Lung (tissue), 12 donors: ENCODE results near the gene LRP5. TPM values are rescaled to one million over a fixed set of nuclear protein-coding genes. Genes with fewer than 3 reads are reported as not detected.

Experiments used
- ATAC-seq: fragments of 200-7000 bp; cut with Tn5 transposase; one replicate; pipeline ENCODE4 v1.9.1; 2020; ENCODE audit warnings: moderate number of reproducible peaks; ENCODE audit not compliant: insufficient read depth, low FRiP score
- DNase-seq, 3 donors: peaks; one replicate each; pipeline ENCODE4 v3.0.0-alpha.2; 2013 to 2017
- H3K27ac ChIP-seq, 2 donors: one replicate each; pipeline ENCODE4 v1.5.1; 2013; ENCODE audit warnings: mild to moderate bottlenecking in 2 of 2, moderate library complexity in 2 of 2, control low read depth in 1 of 2, inconsistent platforms in 1 of 2, low read depth in 1 of 2, low read length in 1 of 2
- H3K27me3 ChIP-seq, 3 donors: one replicate each; pipeline ENCODE4 v1.5.1; 2013; ENCODE audit warnings: low read length in 2 of 3; ENCODE audit not compliant: control insufficient read depth in 3 of 3, insufficient read depth in 3 of 3
- H3K36me3 ChIP-seq, 4 donors: one replicate each; pipeline ENCODE4 v1.5.1; 2013; ENCODE audit warnings: low read length in 4 of 4, mild to moderate bottlenecking in 1 of 4, moderate library complexity in 1 of 4; ENCODE audit not compliant: control insufficient read depth in 4 of 4, insufficient read depth in 4 of 4
- H3K4me1 ChIP-seq, 5 donors: one replicate each; pipeline ENCODE4 v1.5.1; 2013; ENCODE audit warnings: low read length in 5 of 5, mild to moderate bottlenecking in 2 of 5, moderate library complexity in 1 of 5; ENCODE audit not compliant: control insufficient read depth in 5 of 5, insufficient read depth in 5 of 5
- H3K4me3 ChIP-seq: one replicate; pipeline ENCODE4 v1.5.1; 2013; ENCODE audit warnings: mild to moderate bottlenecking, control low read depth, moderate library complexity
- H3K9ac ChIP-seq, 2 donors: one replicate each; pipeline ENCODE4 v1.5.1; 2013; ENCODE audit warnings: low read length in 2 of 2, control low read depth in 1 of 2; ENCODE audit not compliant: insufficient read depth in 1 of 2
- H3K9me3 ChIP-seq, 4 donors: one replicate each; pipeline ENCODE4 v1.5.1; 2013; ENCODE audit warnings: low read length in 3 of 4, mild to moderate bottlenecking in 1 of 4, moderate library complexity in 1 of 4; ENCODE audit not compliant: control insufficient read depth in 4 of 4, insufficient read depth in 3 of 4
- WGBS, 2 donors: extraction: QIAGEN DNeasy Blood & Tissue Kit; methylation state at CpG; one replicate each; pipeline ENCODE4 v1.1.7; 2013; 5-methylcytosine and 5-hydroxymethylcytosine counted together
- polyA plus RNA-seq, 2 donors: library from polyadenylated mRNA; stranded (reverse); fragments of 200-250 nt; gene quantifications; one replicate each; pipeline ENCODE4 v1.2.1, GENCODE V29; 2013
- total RNA-seq, 2 donors: library from RNA; depleted of rRNA in 1 of 2; stranded (reverse); fragments of >200 nt in 1 of 2; gene quantifications; one replicate each; pipeline ENCODE4 v1.2.1, GENCODE V29; 2014 to 2021
- TF ChIP-seq, protein P1 (sequence below): IDR thresholded peaks from 2 replicates; pipeline ENCODE4 v1.5.1; 2012; ENCODE audit warnings: mild to moderate bottlenecking; ENCODE audit errors: control extremely low read depth, extremely low read depth
- donor health status: control.
- donor health status: control.
- donor health status: Bipolar disorder and iron deficiency.
- donor health status: healthy.
- donor health status: DM: yes; HTN: yes; CAD: no.

Gene LRP5
- total and polyA plus RNA-seq, 4 donors = 33.7 to 76.4 (median 63.2) TPM

DNA sequence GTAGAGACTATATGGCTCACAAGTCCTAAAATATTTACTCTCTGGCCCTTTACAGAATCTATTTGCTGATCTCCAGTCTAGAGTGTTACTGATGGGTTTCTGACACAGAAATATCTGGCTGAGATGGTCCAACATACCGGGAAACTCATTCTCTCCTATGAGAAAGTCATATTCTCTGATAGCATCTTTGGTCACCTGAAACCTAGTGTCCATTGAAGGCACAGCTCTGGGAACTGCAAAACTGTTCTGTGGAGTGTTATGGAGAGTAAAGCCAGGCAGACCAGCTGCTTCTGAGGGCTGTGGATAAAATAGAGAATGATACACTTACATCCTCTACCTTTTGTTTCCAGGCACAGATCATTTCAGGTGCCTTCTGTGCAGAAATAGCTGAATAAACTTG is 38.1 kb upstream of the LRP5 start:
- 82 to 87% methylated on average over 1 of the region's 1 CpG for WGBS, 2 donors
- Histone ChIP-seq H3K9ac (no peak overlapping the region), H3K4me3 (no peak overlapping the region)

GRCh38 chr11:68275721-68276507 is 36.5 kb upstream of the LRP5 start:
- DNase-seq (no peak), ATAC-seq (no peak)
- no peak overlapping the region for H3K27ac ChIP-seq
- H3K4me3 ChIP-seq = no peak overlapping the region
- H3K9ac ChIP-seq = no peak overlapping the region
- peaks cover 0 to 3% (median 0%) of the 10 kb centered on the region in 5 donors for H3K4me1 ChIP-seq
- TF ChIP-seq, protein P1, sequence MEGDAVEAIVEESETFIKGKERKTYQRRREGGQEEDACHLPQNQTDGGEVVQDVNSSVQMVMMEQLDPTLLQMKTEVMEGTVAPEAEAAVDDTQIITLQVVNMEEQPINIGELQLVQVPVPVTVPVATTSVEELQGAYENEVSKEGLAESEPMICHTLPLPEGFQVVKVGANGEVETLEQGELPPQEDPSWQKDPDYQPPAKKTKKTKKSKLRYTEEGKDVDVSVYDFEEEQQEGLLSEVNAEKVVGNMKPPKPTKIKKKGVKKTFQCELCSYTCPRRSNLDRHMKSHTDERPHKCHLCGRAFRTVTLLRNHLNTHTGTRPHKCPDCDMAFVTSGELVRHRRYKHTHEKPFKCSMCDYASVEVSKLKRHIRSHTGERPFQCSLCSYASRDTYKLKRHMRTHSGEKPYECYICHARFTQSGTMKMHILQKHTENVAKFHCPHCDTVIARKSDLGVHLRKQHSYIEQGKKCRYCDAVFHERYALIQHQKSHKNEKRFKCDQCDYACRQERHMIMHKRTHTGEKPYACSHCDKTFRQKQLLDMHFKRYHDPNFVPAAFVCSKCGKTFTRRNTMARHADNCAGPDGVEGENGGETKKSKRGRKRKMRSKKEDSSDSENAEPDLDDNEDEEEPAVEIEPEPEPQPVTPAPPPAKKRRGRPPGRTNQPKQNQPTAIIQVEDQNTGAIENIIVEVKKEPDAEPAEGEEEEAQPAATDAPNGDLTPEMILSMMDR = no peak
- 91 to 92% methylated on average over 14 of the region's 14 CpGs for WGBS, 2 donors
- no peaks in the 10 kb centered on the region for H3K9me3 ChIP-seq
- H3K36me3 ChIP-seq = no peaks in the 10 kb centered on the region
- H3K27me3 ChIP-seq = no peaks in the 10 kb centered on the region

More for the DNA sequence above, 38.1 kb upstream of the LRP5 start:
- Histone ChIP-seq H3K9me3 (no peaks in the 10 kb centered on the region), H3K27me3 (no peaks in the 10 kb centered on the region), H3K4me1 (peaks cover 3 to 11% (median 7%) of the 10 kb centered on the region in 5 donors), H3K27ac (no peak overlapping the region), H3K36me3 (no peaks in the 10 kb centered on the region)
- ATAC-seq = no peak
- TF ChIP-seq, protein P1 = no peak
- no peak for DNase-seq

- no peaks in the 10 kb centered on the region for H3K9me3 ChIP-seq
- TF ChIP-seq, protein P1 = no peak
- WGBS, 2 donors = 81 to 91% methylated on average over 6 of the region's 6 CpGs
- H3K4me3 ChIP-seq = no peak overlapping the region
- H3K27me3 ChIP-seq = no peaks in the 10 kb centered on the region
- H3K9ac ChIP-seq = no peak overlapping the region
- DNase-seq = no peak
- no peak for ATAC-seq
- H3K4me1 ChIP-seq = peaks cover 0 to 3% (median 0%) of the 10 kb centered on the region in 5 donors
- no peak overlapping the region for H3K27ac ChIP-seq
- no peaks in the 10 kb centered on the region for H3K36me3 ChIP-seq
These were observed 35.5 kb upstream of the LRP5 start for GRCh38 chr11:68276861-68277260.
